ENCODE results near the gene NEK3. TPM values are rescaled to one million over a fixed set of nuclear protein-coding genes. Genes with fewer than 3 reads are reported as not detected.
"Not testable (repeated sequence)": the region's sequence is repeated elsewhere in the genome, so short reads cannot be mapped to it uniquely, and the experiment has no call there.

The NEK3 gene
- total RNA-seq, 6 experiments from 2014 or later: 5.0 to 9.9 (median 7.8) TPM

GRCh38 chr13:52112591-52112990, 46.8 kb downstream of the NEK3 start:
- no peak overlapping the region for H3K27ac Mint-ChIP-seq
- no peak for TF ChIP-seq CTCF (IDR thresholded peaks at IDR 0.05)
- no peaks in the 10 kb centered on the region for H3K36me3 Mint-ChIP-seq (ENCODE audit: low read depth)
- no peaks in the 10 kb centered on the region for H3K4me1 Mint-ChIP-seq (ENCODE audit: low read depth)
- H3K4me3 Mint-ChIP-seq: no peak overlapping the region
- peaks cover 12% of the 10 kb centered on the region for H3K27me3 Mint-ChIP-seq (ENCODE audit: insufficient read depth)
- H3K9me3 Mint-ChIP-seq: no peaks in the 10 kb centered on the region
- DNase-seq: no peak

GRCh38 chr13:52109116-52109670, 50.2 kb downstream of the NEK3 start:
- Mint-ChIP-seq H3K9me3 (no peaks in the 10 kb centered on the region), H3K27ac (no peak overlapping the region), H3K27me3 (ENCODE audit: insufficient read depth) (peaks cover 6% of the 10 kb centered on the region), H3K36me3 (ENCODE audit: low read depth) (no peaks in the 10 kb centered on the region), H3K4me1 (ENCODE audit: low read depth) (no peaks in the 10 kb centered on the region), H3K4me3 (no peak overlapping the region)
- DNase-seq: no peak
- TF ChIP-seq CTCF (IDR thresholded peaks at IDR 0.05): no peak

GRCh38 chr13:52105841-52106240, 53.6 kb downstream of the NEK3 start:
- Mint-ChIP-seq H3K36me3 (ENCODE audit: low read depth) (no peaks in the 10 kb centered on the region), H3K27ac (no peak overlapping the region), H3K4me1 (ENCODE audit: low read depth) (no peaks in the 10 kb centered on the region), H3K9me3 (no peaks in the 10 kb centered on the region), H3K27me3 (ENCODE audit: insufficient read depth) (peaks cover 6% of the 10 kb centered on the region), H3K4me3 (no peak overlapping the region)
- TF ChIP-seq CTCF (IDR thresholded peaks at IDR 0.05): no peak
- no peak for DNase-seq

- Mint-ChIP-seq H3K4me1 (ENCODE audit: low read depth) (no peaks in the 10 kb centered on the region), H3K27me3 (ENCODE audit: insufficient read depth) (peaks cover 2% of the 10 kb centered on the region; the same call in 1 of the 2 replicates), H3K4me3 (no peak overlapping the region), H3K36me3 (ENCODE audit: low read depth) (no peaks in the 10 kb centered on the region), H3K9me3 (no peaks in the 10 kb centered on the region), H3K27ac (no peak overlapping the region)
- no peak for DNase-seq
- no peak for TF ChIP-seq CTCF (IDR thresholded peaks at IDR 0.05)
These were observed 54.8 kb downstream of the NEK3 start for GRCh38 chr13:52104624-52105023.

GRCh38 chr13:52103386-52103785, 56.0 kb downstream of the NEK3 start:
- H3K36me3 Mint-ChIP-seq (ENCODE audit: low read depth): no peaks in the 10 kb centered on the region
- no peak overlapping the region for H3K4me3 Mint-ChIP-seq
- no peak for TF ChIP-seq CTCF (IDR thresholded peaks at IDR 0.05)
- no peak overlapping the region for H3K27ac Mint-ChIP-seq
- no peaks in the 10 kb centered on the region; the same call in 1 of the 2 replicates for H3K27me3 Mint-ChIP-seq (ENCODE audit: insufficient read depth)
- no peaks in the 10 kb centered on the region for H3K9me3 Mint-ChIP-seq
- no peak for DNase-seq
- no peaks in the 10 kb centered on the region for H3K4me1 Mint-ChIP-seq (ENCODE audit: low read depth)

GRCh38 chr13:52102423-52102822, 57.0 kb downstream of the NEK3 start:
- not testable (repeated sequence) for H3K27ac Mint-ChIP-seq; H3K27me3 Mint-ChIP-seq (ENCODE audit: insufficient read depth); H3K9me3 Mint-ChIP-seq; H3K4me1 Mint-ChIP-seq (ENCODE audit: low read depth); DNase-seq; H3K4me3 Mint-ChIP-seq; H3K36me3 Mint-ChIP-seq (ENCODE audit: low read depth)
